ENCODE data around the gene LRRTM4. TPM values are rescaled to one million over a fixed set of nuclear protein-coding genes. Genes with fewer than 3 reads are reported as not detected.

Gene LRRTM4
- total RNA-seq, 1 experiment from 2014 or later = 0.23 TPM

GRCh38 chr2:77325395-77325794 lies 196.8 kb downstream of the LRRTM4 start:
- no TSS peak for BruUV-seq (replicated peaks)

GRCh38 chr2:77322431-77322830 lies 199.7 kb downstream of the LRRTM4 start:
- H3K27me3 ChIP-seq (ENCODE audit: control insufficient read depth, insufficient read depth, low read length) = no peaks in the 10 kb centered on the region
- H3K4me3 ChIP-seq (ENCODE audit: low read depth in 2 of 2, low read length in 2 of 2) = no peak overlapping the region
- intact Hi-C loops (cut with micrococcal nuclease; ENCODE audit: unreplicated experiment) = no loop called here
- TF ChIP-seq REST (IDR thresholded peaks at IDR 0.05; ENCODE audit: insufficient read depth in 1 of 2, low read depth in 2 of 2, low read length in 1 of 2) (no peak), SIN3A (IDR thresholded peaks at IDR 0.05; ENCODE audit: borderline replicate concordance, insufficient read depth, low read depth, low read length) (no peak), TCF7L2 (IDR thresholded peaks at IDR 0.05; ENCODE audit: low read depth, low read length) (no peak), CTCF (IDR thresholded peaks at IDR 0.05) (no peak), POLR2AphosphoS5 (IDR thresholded peaks at IDR 0.05; ENCODE audit: low read depth, low read length) (no peak)
- BruUV-seq (replicated peaks) = no TSS peak
- H3K36me3 ChIP-seq (ENCODE audit: control insufficient read depth, insufficient read depth, low read length) = no peaks in the 10 kb centered on the region
- DNase-seq (ENCODE audit: low read depth, low spot score) (no peak), ATAC-seq (no peak)
- ChIA-PET POLR2A (no interaction called here), CTCF (no interaction called here)
- no peaks in the 10 kb centered on the region; the same call in 1 of the 2 replicates for H3K9me3 ChIP-seq (ENCODE audit: control insufficient read depth, insufficient read depth, low read depth, low read length)
- in situ Hi-C loops (cut with HindIII; ENCODE audit: low pct_unique_long_range_greater_than_20kb, low sequenced_read_pairs) = no loop called here
- H3K4me1 ChIP-seq (ENCODE audit: control insufficient read depth, insufficient read depth, low read length) = no peaks in the 10 kb centered on the region
- no peak overlapping the region for H3K27ac ChIP-seq (ENCODE audit: low read length)

More at GRCh38 chr2:77325395-77325794, 196.8 kb downstream of the LRRTM4 start:
- intact Hi-C loops (cut with micrococcal nuclease; ENCODE audit: unreplicated experiment) (no loop called here), in situ Hi-C loops (cut with HindIII; ENCODE audit: low pct_unique_long_range_greater_than_20kb, low sequenced_read_pairs) (no loop called here)
- H3K36me3 ChIP-seq (ENCODE audit: control insufficient read depth, insufficient read depth, low read length) = no peaks in the 10 kb centered on the region
- no peak overlapping the region for H3K27ac ChIP-seq (ENCODE audit: low read length)
- no peak for ATAC-seq
- H3K4me1 ChIP-seq (ENCODE audit: control insufficient read depth, insufficient read depth, low read length) = no peaks in the 10 kb centered on the region
- TF ChIP-seq CTCF (IDR thresholded peaks at IDR 0.05) (no peak), REST (IDR thresholded peaks at IDR 0.05; ENCODE audit: insufficient read depth in 1 of 2, low read depth in 2 of 2, low read length in 1 of 2) (no peak), SIN3A (IDR thresholded peaks at IDR 0.05; ENCODE audit: borderline replicate concordance, insufficient read depth, low read depth, low read length) (no peak), POLR2AphosphoS5 (IDR thresholded peaks at IDR 0.05; ENCODE audit: low read depth, low read length) (no peak), TCF7L2 (IDR thresholded peaks at IDR 0.05; ENCODE audit: low read depth, low read length) (no peak)
- CTCF ChIA-PET = no interaction called here
- POLR2A ChIA-PET = no interaction called here
- H3K27me3 ChIP-seq (ENCODE audit: control insufficient read depth, insufficient read depth, low read length) = no peaks in the 10 kb centered on the region
- H3K9me3 ChIP-seq (ENCODE audit: control insufficient read depth, insufficient read depth, low read depth, low read length) = no peaks in the 10 kb centered on the region
- no peak for DNase-seq (ENCODE audit: low read depth, low spot score)
- H3K4me3 ChIP-seq (ENCODE audit: low read depth in 2 of 2, low read length in 2 of 2) = no peak overlapping the region
